GM21717 (cell line): ENCODE measurements around the gene INTS15.
"Not testable (repeated sequence)": the region's sequence is repeated elsewhere in the genome, so short reads cannot be mapped to it uniquely, and the experiment has no call there.

Experiments
- ATAC-seq: cut with Tn5 transposase; IDR thresholded peaks from one replicate; pipeline ENCODE4 v1.9.1; 2021; ENCODE audit warnings: mild to moderate bottlenecking, moderate library complexity; ENCODE audit not compliant: unreplicated experiment

The INTS15 gene

GRCh38 chr7:6616854-6617643 is 27.2 kb downstream of the INTS15 start:
- no peak for ATAC-seq

- no peak for ATAC-seq
Measured at GRCh38 chr7:6618621-6619020, 28.8 kb downstream of the INTS15 start.

- ATAC-seq, result no peak
Measured at GRCh38 chr7:6619961-6620360, 30.1 kb downstream of the INTS15 start.

GRCh38 chr7:6621195-6622133 is 31.6 kb downstream of the INTS15 start:
- ATAC-seq, result no peak

- ATAC-seq, result no peak
Measured at GRCh38 chr7:6622134-6622710, 32.4 kb downstream of the INTS15 start.

GRCh38 chr7:6623589-6624245 is 33.9 kb downstream of the INTS15 start:
- ATAC-seq, result no peak

GRCh38 chr7:6624246-6624611 is 34.4 kb downstream of the INTS15 start:
- no peak for ATAC-seq

- ATAC-seq, result no peak
Measured at GRCh38 chr7:6628045-6628444, 38.2 kb downstream of the INTS15 start.

GRCh38 chr7:6630007-6630849 is 40.4 kb downstream of the INTS15 start:
- ATAC-seq, result no peak

GRCh38 chr7:6631605-6632004 is 41.8 kb downstream of the INTS15 start:
- no peak for ATAC-seq

GRCh38 chr7:6634021-6634420 is 44.2 kb downstream of the INTS15 start:
- ATAC-seq, result no peak

GRCh38 chr7:6634971-6635370 is 45.1 kb downstream of the INTS15 start:
- ATAC-seq, result not testable (repeated sequence)

GRCh38 chr7:6636741-6637543 is 47.1 kb downstream of the INTS15 start, which contains the start of gene ZNF316:
Gene ZNF316, plus strand, starts transcription at chr7:6637318. Its CDS starts 5,092 bp downstream, at chr7:6642410.
- peak; percentile 59 for ATAC-seq

- ATAC-seq, result peak; percentile 71
Measured at GRCh38 chr7:6637544-6638229, 47.9 kb downstream of the INTS15 start.

- no peak for ATAC-seq
Measured at GRCh38 chr7:6639032-6639431, 49.2 kb downstream of the INTS15 start.

GRCh38 chr7:6639627-6640026 is 49.8 kb downstream of the INTS15 start:
- no peak for ATAC-seq

GRCh38 chr7:6640246-6640721 is 50.5 kb downstream of the INTS15 start:
- no peak for ATAC-seq

- no peak for ATAC-seq
Measured at GRCh38 chr7:6641305-6642035, 51.6 kb downstream of the INTS15 start.
